PC-9 (cell line): Measurements from ENCODE around the gene PLAAT4. TPM values are rescaled to one million over a fixed set of nuclear protein-coding genes. Genes with fewer than 3 reads are reported as not detected.

Experiments used
- BruUV-seq: library from RNA; stranded (reverse); fragments of 400-500 nt; replicated peaks from 2 replicates; lab custom pipeline; 2021; lab: Mats Ljungman, UMichigan
- CTCF ChIA-PET: fragments of 300-600 bp; sonication (Branson Sonifier 250); formaldehyde crosslinking; loops from one replicate; lab custom pipeline; 2022; ENCODE audit warnings: antibody characterized with exemption; lab: Charles Lee
- POLR2A ChIA-PET: fragments of 300-600 bp; sonication (Branson Sonifier 250); formaldehyde crosslinking; loops from one replicate; lab custom pipeline; 2022; ENCODE audit warnings: antibody characterized with exemption; ENCODE audit not compliant: unreplicated experiment; lab: Charles Lee
- DNase-seq, 2 experiments: peaks; one replicate each; pipeline versions ENCODE4 v3.0.0 to v3.0.0-alpha.2; 2015 to 2022; ENCODE audit warnings: mixed read lengths in 1 of 2
- H2AFZ ChIP-seq: fragments of 200-600 bp; sonication (generic); 2 replicates; pipeline ENCODE4 v1.8.1; 2017; ENCODE audit warnings: antibody characterized with exemption
- H3F3A ChIP-seq: fragments of 200-600 bp; sonication (generic); 2 replicates; pipeline ENCODE4 v1.8.1; 2017; ENCODE audit warnings: antibody characterized with exemption, mild to moderate bottlenecking, low read depth; ENCODE audit not compliant: insufficient read depth
- H3K27ac ChIP-seq: fragments of 200-600 bp; sonication (generic); 2 replicates; pipeline ENCODE4 v1.6.1; 2016; ENCODE audit warnings: mixed run types
- H3K27me3 ChIP-seq: fragments of 200-600 bp; sonication (generic); 2 replicates; pipeline ENCODE4 v1.6.1; 2016; ENCODE audit warnings: low read depth, mixed run types; ENCODE audit not compliant: insufficient read depth
- H3K36me3 ChIP-seq: fragments of 200-600 bp; sonication (generic); 2 replicates; pipeline ENCODE4 v1.6.1; 2016; ENCODE audit warnings: low read depth, mixed run types
- H3K4me1 ChIP-seq: fragments of 200-600 bp; sonication (generic); replicated peaks from 2 replicates; pipeline ENCODE4 v1.6.1; 2016; ENCODE audit warnings: mixed run types; ENCODE audit not compliant: insufficient read depth
- H3K4me2 ChIP-seq: fragments of 200-600 bp; sonication (generic); 2 replicates; pipeline ENCODE4 v1.6.1; 2017; ENCODE audit warnings: mixed run types
- H3K4me3 ChIP-seq: fragments of 200-600 bp; sonication (generic); 2 replicates; pipeline ENCODE4 v1.6.1; 2016; ENCODE audit warnings: mixed run types
- H3K79me2 ChIP-seq: fragments of 200-600 bp; sonication (generic); 2 replicates; pipeline ENCODE4 v1.6.1; 2017; ENCODE audit warnings: low read depth, mixed run types
- H3K9me2 ChIP-seq: fragments of 200-600 bp; sonication (generic); 2 replicates; pipeline ENCODE4 v1.8.1; 2017; ENCODE audit warnings: mild to moderate bottlenecking; ENCODE audit not compliant: insufficient read depth
- H3K9me3 ChIP-seq: fragments of 200-600 bp; sonication (generic); 2 replicates; pipeline ENCODE4 v1.8.1; 2016; ENCODE audit warnings: low read depth; ENCODE audit not compliant: insufficient read depth
- H4K20me1 ChIP-seq: fragments of 200-600 bp; sonication (generic); 2 replicates; pipeline ENCODE4 v1.8.1; 2017; ENCODE audit not compliant: insufficient read depth
- EZH2 ChIP-seq: fragments of 200-600 bp; sonication (generic); IDR thresholded peaks from 2 replicates; pipeline ENCODE4 v1.8.0; 2017; ENCODE audit warnings: antibody characterized with exemption, low read depth
- intact Hi-C: fragments of 100-400 bp; cut with micrococcal nuclease; formaldehyde crosslinking; loops from one replicate; pipeline ENCODE4 v1.10.0; 2022; ENCODE audit not compliant: unreplicated experiment
- total RNA-seq: library from RNA; stranded (reverse); gene quantifications from 2 replicates; pipeline ENCODE4 v1.2.3, GENCODE V29; 2021
- TF ChIP-seq, protein P1 (sequence below): fragments of 200-600 bp; sonication (generic); conservative IDR thresholded peaks from 2 replicates; pipeline ENCODE4 v1.6.1; 2017; ENCODE audit warnings: mixed run types, antibody characterized with exemption, mild to moderate bottlenecking, moderate library complexity

PLAAT4 gene
- total RNA-seq, 1 experiment from 2014 or later = 64.6 TPM

DNA sequence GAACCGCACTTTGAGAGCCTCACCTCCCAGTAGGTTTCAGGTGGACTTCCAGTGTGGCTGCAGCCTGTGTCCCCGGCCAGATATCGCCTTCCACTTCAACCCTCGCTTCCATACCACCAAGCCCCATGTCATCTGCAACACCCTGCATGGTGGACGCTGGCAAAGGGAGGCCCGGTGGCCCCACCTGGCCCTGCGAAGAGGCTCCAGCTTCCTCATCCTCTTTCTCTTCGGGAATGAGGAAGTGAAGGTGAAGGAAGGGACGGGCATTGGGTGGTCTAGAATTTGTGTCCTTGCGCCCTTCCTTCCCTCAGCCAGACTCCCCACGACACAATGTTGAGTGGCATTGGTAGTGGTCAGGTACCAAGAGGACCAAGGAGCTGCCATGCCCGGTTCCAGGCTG lies 27.9 kb upstream of the PLAAT4 start:
- Histone ChIP-seq H3K36me3 (no peaks in the 10 kb centered on the region), H3K9me3 (no peaks in the 10 kb centered on the region), H3K27me3 (no peaks in the 10 kb centered on the region), H3K79me2 (no peaks in the 10 kb centered on the region), H4K20me1 (no peaks in the 10 kb centered on the region), H3K27ac (no peak overlapping the region), H3F3A (no peaks in the 10 kb centered on the region), H3K9me2 (no peaks in the 10 kb centered on the region), H3K4me1 (no peaks in the 10 kb centered on the region), H3K4me2 (no peak overlapping the region), H3K4me3 (no peak overlapping the region), H2AFZ (no peak overlapping the region)
- TF ChIP-seq, protein P1, sequence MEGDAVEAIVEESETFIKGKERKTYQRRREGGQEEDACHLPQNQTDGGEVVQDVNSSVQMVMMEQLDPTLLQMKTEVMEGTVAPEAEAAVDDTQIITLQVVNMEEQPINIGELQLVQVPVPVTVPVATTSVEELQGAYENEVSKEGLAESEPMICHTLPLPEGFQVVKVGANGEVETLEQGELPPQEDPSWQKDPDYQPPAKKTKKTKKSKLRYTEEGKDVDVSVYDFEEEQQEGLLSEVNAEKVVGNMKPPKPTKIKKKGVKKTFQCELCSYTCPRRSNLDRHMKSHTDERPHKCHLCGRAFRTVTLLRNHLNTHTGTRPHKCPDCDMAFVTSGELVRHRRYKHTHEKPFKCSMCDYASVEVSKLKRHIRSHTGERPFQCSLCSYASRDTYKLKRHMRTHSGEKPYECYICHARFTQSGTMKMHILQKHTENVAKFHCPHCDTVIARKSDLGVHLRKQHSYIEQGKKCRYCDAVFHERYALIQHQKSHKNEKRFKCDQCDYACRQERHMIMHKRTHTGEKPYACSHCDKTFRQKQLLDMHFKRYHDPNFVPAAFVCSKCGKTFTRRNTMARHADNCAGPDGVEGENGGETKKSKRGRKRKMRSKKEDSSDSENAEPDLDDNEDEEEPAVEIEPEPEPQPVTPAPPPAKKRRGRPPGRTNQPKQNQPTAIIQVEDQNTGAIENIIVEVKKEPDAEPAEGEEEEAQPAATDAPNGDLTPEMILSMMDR = no peak
- no peak for TF ChIP-seq EZH2
- BruUV-seq = no TSS peak
- ChIA-PET POLR2A (no interaction called here), CTCF (interaction anchor here (0.5 to 1.0 kb wide), 3 partner anchors 125 to 130 kb away, joined by 3 to 15 read pairs (median 3); no protein-coding TSS in a partner anchor)
- DNase-seq = no peak
- intact Hi-C loops = no loop called here

DNA sequence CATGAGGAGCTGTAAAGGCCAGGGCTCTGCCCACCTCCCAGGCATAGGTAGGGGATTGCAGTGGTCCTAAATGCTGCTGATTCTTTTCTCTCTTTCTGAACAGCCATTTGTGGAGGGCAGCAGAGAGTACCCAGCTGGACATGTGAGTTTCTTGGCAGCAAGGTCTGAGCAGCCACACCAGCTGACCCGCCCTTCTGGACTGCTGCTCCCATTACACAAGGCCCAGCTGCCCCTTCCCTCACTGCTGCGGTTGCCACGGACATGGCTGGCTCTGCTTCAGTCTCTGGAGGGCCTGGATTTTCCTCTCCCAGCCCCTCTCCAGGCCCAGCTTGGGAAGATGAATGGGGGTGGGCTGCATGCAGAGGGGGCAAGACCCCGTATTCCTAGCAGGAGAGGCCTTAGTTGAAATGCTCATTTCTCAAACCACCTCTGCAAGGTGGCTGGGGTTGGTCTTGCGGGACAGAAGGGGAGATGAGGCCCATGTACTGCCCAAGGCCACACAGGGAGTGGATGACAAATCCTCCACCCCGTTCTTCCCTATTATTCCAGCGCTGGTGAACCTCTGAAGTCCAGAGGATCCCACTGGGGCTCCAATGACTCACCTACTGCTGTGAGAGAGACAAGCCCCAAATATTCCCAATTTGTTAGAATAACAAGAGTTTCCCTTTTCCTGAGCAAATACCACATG lies 26.1 kb upstream of the PLAAT4 start:
- peak in 1 of 2 experiments; percentile 49 for DNase-seq
- H3K36me3 ChIP-seq = no peaks in the 10 kb centered on the region
- no peaks in the 10 kb centered on the region for H3K79me2 ChIP-seq
- no peak overlapping the region for H3K4me2 ChIP-seq
- no peak overlapping the region for H3K4me3 ChIP-seq
- no TSS peak for BruUV-seq
- no peaks in the 10 kb centered on the region for H3K9me2 ChIP-seq
- CTCF ChIA-PET = interaction anchor here (0.5 to 0.6 kb wide), 2 partner anchors 26 to 158 kb away, joined by 3 to 14 read pairs; no protein-coding TSS in a partner anchor
- POLR2A ChIA-PET = no interaction called here
- H2AFZ ChIP-seq = no peak overlapping the region
- H3K27ac ChIP-seq = no peak overlapping the region
- no peaks in the 10 kb centered on the region for H4K20me1 ChIP-seq
- no peaks in the 10 kb centered on the region for H3K27me3 ChIP-seq
- TF ChIP-seq, protein P1 = no peak
- TF ChIP-seq EZH2 = no peak
- intact Hi-C loops = loop anchor here (10.0 kb wide), 1 partner anchor 54 kb away; the partner anchor contains the start of gene PLAAT2
- no peaks in the 10 kb centered on the region for H3K9me3 ChIP-seq
- no peaks in the 10 kb centered on the region for H3K4me1 ChIP-seq
- H3F3A ChIP-seq = no peaks in the 10 kb centered on the region

DNA sequence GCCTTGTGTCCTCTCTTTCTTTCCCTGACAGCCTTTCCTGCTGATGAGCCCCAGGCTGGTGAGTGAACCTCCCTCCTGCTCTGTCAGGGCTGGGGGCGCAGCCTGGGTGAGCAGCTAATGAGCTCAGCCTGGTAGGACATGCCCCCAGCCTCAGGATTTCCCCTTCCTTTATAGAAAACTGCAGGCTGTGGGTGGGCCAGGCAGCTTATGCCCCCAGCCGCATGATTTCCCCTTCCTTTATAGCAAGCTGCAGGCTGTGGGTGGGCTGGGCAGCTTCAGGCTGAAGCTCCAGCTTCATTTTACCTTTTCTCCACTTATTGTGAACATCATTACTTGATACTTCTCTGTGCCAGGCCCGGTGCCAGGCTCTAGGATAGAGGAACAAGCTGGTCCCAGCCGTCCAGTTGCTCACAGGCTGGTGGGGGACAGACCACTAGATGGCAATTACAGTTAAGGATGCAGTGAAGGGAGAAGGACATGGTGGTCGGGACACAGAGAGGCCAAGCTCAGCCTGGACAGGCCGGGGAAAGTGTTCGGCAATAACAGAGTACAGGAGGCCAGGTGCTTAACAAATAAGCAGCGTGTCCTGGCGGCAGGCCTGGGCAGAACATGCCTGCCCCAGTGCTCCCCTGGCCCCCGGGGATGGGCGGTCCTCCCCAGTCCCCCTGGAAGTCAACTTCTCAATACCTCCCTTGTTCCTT lies 25.4 kb upstream of the PLAAT4 start:
- POLR2A ChIA-PET = no interaction called here
- no peak overlapping the region for H3K4me3 ChIP-seq
- no peaks in the 10 kb centered on the region for H3K9me2 ChIP-seq
- H3F3A ChIP-seq = no peaks in the 10 kb centered on the region
- H3K9me3 ChIP-seq = no peaks in the 10 kb centered on the region
- BruUV-seq = no TSS peak
- no peak for TF ChIP-seq EZH2
- TF ChIP-seq, protein P1 = no peak
- CTCF ChIA-PET = no interaction called here
- no peak overlapping the region for H3K27ac ChIP-seq
- DNase-seq = no peak
- no peaks in the 10 kb centered on the region for H3K36me3 ChIP-seq
- no peaks in the 10 kb centered on the region for H3K79me2 ChIP-seq
- no peaks in the 10 kb centered on the region for H4K20me1 ChIP-seq
- intact Hi-C loops = loop anchor here (10.0 kb wide), 1 partner anchor 54 kb away; the partner anchor contains the start of gene PLAAT2
- H3K4me2 ChIP-seq = no peak overlapping the region
- H3K27me3 ChIP-seq = no peaks in the 10 kb centered on the region
- H2AFZ ChIP-seq = no peak overlapping the region
- no peaks in the 10 kb centered on the region for H3K4me1 ChIP-seq
